SIG-M5 treated with dmso at 0.1 percent for 504 hours (cell line): ENCODE results near the gene RNF220.
"Not testable (repeated sequence)": the region's sequence is repeated elsewhere in the genome, so short reads cannot be mapped to it uniquely, and the experiment has no call there.

Experiments
- DNase-seq: peaks from one replicate; lab custom pipeline; 2025; ENCODE audit not compliant: unreplicated experiment; lab: John Stamatoyannopoulos, UW

RNF220 gene

DNA sequence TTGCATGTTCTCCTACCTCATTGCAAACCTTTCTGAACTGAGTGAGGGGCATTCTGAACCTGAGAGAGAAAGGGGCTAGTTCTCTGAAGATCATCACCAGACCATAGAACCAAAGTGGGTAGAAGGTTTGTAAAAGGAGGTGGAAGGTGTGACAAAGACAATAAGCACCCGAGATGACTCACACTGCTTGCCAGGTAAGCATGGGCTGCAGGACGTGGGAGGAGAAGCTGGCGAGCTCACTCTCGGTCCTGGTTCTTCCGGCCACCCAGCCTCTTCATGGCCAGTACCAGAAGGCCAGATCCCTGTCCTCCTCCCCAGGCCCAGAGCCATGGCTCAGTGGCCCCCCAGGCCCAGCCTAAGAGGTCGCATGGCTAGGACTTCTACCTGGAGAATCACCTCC, 140.9 kb downstream of the RNF220 start:
- no peak for DNase-seq

DNA sequence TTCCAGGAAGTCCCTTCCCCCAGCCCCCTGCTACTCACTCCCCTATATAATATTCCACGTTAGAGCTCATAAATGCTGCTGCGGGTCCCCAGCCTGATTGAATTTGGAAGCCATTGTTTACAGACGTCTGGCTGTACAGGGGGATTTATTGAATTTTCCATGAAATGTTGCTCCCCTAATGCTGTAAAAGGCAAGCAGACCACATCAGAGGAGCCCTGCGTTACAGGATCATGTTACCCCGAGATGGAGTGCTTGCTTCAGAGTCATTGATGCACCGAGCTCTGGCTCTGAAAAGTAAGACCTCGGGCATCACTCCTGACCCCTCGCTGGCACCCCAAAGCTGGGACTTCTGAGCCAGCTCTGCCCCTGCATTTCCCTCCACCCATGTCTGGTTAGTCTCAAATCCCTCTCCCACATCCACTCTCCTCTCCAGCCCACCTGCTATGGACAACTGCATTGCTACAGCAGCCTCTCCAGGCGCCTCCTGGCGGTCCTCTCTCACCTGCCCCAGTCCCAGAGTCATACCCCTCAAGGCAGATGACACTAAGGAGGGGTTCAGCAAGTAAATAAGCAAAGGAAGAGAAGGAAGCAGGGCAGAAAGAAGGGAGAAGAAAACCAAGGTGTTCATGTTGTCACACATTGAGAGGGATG, 141.5 kb downstream of the RNF220 start:
- DNase-seq = no peak

DNA sequence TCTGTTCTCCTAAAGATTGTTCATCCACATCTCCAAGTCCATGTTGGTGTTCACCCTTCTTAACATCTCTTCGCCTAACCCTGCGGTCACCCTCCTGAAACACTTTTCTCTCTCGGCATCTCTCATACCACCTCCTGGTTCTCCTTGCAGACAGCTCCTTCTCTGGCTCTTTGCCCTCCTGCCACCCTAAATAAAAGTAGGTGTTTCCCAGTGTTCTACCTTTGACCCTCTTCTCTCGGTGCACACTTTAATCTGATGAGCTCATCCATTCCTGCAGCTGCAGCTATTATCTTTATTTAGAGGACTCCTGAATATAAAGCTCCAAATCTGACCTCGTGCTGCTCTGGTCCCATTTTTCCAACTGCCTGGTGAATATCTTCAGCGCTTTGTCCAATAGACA, 142.3 kb downstream of the RNF220 start:
- DNase-seq = no peak

DNA sequence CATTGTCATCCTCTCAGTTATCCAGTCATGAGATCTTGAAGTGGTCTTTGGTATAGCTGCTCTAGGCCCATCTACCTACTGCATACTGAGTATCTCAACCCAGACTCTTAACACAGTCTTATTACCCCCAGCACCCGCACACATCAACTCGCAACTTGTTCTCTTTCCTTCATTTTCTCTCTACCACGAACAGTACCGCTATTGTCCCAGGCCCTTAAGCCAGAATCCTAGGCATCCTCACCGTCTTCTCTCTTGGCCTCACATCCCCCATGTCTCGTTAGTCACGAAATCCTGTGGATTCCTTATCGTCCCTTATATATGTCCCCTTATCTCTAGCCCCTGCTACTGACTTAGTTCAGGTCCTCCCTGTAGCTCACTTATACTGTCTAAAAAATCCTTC, 142.8 kb downstream of the RNF220 start:
- DNase-seq = no peak

DNA sequence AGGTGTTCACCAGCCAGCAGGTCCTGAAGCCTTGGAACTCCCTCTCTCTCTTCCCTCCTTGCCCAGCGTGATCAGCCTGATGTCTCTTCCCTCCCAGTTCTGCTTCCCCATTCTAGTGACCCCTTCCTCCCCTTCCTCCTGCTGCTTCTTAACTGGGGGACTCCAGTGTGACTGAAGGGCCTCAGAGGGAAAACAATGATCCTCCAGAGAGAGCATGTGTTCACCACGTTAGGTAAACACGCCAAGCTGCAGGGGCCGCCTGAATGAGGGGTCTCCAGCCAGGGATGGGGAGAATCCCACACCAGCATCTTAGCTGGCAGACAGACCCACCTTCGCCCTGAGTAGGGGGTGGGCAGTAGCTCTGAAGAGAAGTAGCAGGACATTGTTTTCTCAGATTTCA, 144.5 kb downstream of the RNF220 start:
- no peak for DNase-seq

DNA sequence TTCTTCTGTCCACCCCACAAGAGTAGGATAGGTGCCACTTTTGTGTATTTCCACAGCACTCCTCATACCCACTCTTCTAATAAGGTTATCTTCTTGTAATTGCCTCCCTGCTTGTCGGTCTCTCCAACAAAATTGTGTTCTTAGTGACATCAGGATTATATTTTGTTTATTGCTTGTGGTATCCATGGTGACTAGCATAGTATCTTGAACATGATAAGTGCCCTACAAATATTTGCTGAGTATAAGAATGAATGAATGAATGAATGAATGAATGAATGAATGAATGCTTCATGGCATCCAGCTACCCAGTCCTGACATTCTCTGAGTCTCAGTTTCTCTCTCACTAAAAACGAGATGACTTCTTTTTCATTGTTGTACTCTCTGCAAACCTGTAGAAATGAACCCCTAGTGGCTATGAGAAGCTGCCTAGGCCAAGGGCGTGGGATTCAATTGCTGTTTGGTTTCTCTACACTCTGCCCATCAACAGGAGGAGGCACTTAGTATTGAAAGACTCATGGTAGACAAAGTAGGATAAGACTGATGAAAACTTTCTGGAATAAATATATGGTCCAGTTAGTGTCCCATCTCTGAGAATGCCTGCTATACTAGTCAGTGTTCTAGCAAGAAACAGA, 148.2 kb downstream of the RNF220 start:
- DNase-seq = no peak

DNA sequence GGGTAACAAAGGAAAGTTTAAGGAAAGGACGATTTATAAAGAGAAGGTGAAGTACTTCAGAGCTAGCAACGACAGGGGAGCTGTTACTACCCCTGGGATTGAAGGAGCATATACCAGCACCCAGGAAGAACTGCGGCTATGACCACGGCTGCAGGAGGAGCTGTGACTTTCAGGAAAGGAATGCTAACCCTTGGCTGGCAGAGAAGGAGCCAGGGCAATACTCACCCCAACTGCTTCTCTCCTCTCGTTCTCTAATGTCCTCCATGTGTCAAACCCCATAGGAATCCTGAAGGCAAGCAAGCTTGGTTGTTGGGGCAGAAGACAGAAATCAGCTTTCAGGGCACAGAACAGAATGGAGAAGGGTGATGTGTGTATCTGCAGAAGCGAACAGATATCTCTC, 148.7 kb downstream of the RNF220 start:
- no peak for DNase-seq

DNA sequence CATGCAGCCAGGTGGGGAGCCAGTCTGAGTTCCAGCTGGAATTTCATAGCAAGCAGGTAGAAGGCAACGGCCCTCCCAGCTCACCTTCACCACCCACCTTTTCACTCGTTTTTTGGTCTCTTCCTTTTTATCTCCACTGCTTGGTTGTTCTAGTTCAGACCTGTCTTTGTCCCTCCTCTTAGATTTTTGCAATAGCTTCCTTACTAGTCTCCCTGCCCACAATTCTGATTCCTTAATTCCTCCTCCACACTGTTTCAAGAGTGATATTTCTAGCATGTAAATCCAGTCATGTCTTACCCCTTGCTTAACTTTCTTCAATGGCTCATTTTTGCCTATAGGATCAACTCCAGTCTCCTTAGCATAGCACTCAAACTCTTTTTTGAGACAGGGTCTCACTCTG, 149.7 kb downstream of the RNF220 start:
- no peak for DNase-seq

DNA sequence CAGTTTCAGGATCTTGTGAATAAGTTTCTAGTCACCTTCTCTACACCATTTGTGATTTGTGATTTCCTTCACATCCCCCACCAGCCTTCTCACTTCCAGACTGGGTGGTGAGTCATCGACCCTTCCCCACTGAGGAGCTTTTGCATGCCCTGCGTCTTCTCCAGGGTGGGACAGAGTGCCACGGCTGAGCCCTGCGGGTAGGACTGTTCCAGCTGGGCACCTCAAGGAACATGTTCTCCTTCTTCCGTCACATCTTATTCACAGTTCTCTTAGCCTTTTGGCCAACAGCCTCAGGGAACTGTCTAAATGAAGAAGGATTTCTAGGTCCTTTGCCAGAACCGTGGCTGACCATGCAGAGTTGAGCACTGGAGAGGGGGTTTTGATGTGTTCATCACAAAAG, 152.7 kb downstream of the RNF220 start:
- no peak for DNase-seq

DNA sequence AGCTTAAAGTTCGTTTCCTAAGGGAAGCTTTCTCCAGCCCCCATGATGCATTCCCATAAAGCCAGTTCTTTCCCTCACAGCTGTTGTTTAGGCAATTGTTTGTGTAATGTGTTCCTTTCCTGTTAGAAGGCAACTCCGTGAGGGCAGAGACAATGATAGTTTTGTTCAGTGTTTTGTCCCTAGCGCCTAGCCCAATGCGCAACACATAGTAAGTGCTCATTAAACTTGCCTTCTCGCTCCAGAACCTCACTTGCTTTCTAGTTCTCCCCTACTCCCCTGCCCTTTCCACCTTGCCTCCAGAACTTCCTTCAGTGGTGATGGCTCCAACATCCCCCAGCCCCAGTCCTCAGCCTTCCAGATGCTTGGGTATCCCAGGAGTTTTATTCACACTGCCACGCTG, 153.8 kb downstream of the RNF220 start:
- DNase-seq = no peak

DNA sequence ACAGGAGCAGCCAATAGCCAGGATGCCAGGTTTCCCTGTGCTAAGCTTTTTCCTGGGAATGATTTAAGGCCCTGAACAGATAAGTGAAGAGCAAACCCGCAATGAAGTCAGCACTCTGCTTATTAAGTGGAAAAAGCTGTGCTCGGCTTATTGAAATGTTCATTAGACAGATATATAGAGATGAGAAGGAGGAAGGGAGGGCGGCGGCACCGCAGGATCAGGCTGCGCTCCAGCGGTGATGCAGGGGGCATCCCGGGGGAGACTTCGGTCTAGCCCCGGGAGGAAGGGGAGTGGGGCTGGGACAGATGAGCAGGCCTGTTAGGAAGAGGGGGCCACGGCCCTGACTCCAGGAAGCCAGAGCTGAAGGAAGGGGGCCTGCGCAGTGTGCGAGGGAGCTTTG, 154.3 kb downstream of the RNF220 start:
- no peak for DNase-seq

DNA sequence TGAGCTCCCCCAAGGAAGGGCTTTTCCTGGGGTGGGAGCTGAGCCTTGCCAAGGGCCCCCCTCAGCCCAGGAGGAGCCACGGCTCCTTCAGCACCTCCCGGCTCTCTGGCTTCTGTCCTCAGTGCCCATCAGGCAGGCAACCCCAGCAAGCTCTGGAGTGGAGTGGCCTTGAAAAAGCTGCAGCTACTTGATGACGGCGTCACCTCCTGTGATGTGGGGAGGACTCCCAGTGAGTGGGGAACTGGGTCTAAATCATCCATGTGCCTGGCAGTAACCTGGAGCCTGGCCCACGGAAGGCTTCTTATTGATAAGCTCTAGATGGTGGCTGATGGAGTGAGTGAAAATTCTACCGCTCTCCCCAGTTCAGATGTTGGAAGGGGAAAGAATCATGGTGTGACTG, 154.9 kb downstream of the RNF220 start:
- no peak for DNase-seq

DNA sequence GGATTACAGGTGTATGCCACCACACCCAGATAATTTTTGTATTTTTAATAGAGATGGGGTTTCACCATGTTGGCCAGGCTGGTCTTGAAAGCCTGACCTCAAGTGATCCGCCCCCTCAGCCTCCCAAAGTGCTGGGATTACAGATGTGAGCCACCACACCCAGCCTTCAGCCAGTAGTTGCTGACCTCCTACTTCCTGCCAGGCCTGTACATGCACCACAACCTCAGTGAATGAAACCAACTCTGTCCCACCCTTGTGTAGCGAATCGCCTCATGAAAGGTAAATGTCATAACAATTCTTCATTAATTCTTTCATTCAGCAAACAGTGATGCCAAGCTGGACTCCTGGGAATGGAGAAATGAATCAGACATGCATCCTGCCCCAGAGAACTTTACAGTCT, 155.6 kb downstream of the RNF220 start:
- DNase-seq = not testable (repeated sequence)

DNA sequence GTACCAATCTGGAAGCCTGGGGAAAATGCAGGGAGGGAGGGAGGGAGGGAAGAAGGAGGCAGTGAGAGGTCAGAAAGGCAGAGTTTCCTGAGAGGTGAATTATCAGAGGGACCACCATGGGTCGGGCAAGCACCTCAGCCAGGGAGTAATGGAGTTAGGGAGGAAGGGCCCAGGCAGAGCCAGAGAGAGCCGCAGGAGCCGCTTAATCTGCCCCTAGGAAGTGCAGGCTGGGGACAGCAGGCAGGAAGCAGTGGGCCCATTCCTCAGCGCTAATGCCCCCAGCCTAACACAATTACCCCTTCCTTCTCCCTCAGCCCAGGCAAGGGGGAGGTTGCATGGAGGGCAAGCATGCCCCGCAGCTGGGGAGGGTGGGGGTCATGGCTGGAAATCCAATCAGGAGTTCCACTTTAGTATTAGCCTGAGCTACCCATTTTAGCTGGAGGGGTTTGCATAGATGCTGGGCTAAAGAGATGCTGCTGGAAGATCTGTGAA, 160.2 kb downstream of the RNF220 start:
- no peak for DNase-seq

DNA sequence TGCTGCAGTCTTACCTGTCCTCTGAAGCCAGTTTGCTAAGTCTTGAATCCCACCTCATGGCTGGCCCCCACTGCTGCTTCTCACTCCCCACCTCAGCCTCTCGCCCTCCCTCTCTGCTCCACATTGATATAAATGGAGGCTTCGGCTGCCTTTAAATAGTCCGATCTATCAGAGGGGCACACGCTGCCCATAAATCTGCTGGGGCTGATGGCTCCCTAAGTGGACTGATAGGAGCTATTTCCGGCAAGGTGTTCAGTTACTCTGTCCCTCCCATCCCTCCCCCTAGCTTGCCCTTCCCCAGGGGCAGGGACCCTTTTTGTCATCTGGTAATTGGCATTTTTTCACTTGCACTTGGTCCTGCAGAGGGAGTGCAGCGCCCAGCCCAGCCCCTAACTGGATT, 160.8 kb downstream of the RNF220 start:
- no peak for DNase-seq

DNA sequence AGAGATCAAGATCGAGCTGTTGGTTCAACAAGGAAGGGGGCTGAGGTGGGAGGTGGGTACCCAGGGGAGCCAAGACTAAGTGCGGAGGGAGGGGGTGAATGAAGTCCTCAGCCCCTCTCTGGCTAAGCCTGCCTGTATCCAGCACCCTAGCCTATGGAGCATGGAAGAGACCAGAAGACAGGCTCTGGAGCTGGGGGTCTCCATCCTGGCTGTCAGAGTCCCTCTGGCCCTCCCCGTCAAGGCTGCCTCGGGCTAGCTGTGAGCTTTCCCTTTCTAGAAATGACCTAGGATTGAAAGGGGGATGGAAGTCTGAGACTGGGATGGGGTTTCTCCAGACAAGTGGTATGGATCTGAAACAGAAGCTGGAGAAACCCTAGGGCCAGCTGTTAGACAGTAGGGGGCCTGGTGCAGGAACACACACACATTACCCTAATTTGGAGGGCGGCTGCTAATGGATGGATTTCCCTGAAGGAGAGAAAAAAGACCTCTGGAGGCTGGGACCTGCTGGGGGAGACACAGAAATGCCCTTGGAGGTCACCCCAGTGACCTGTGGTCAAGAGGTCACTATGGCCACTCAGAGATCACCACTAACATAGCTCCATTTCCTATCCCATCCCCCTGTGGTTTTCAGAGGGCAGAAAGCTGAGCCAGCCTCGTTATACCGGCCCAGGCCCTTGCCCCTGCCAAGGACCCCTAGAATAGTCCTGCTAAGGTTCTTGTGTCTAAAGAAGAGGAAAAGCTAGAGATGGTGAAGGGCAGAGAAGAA, 161.4 kb downstream of the RNF220 start:
- DNase-seq = no peak

DNA sequence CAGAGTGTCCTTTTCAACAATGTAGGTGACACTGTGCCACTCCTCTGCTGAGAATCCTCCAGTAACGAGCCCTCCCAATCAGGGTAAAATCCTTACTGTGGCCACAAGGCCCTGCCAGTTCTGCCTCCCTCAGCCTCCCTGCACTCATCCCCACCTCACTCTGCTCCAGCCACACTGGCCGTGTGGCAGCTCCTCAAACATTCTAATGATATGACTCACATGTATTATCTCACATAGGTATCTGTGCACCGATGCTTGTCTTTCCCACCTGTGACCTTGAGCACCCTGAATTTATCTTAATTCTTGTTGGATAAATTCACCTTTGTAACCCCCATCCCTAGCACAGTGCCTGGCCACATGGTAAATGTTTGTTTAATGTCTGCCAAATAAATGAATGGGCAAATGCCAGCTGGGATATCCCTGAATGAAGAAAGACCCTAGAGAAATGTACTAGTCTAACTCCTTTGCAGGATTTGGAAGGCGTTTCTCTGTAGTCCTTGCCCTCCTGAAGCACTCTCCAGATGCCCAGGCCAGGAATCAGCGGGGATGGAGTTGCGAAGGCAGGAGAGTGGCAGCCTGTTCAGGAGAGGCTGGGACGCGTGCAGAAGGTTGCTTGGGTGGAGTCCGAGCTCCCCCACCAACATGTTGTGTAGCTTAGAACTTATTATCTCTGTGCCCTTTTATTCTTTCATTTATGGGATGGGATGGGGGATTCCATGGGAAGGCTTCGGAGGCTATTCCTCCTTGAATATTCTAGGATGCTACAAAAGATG, 163.3 kb downstream of the RNF220 start:
- no peak for DNase-seq

DNA sequence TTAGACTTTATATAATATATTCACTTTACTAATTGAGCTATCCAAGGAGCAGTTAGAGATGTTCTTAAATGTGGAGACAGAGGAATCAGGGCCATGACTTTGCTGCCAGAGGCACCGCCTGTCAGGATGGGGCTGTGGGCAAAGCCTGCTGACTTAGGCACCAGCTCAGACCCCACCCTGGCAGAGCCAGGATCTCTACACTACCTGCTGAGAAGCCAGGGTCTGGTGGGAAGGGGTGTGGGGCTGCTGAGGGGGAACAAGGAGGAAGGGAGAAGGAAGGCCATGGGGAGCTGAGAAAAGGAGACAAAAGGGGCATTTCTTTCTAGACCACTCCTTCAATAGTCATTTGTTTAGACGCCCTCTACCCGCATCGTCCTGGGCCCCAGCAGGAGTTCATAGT, 164.4 kb downstream of the RNF220 start:
- DNase-seq = no peak

DNA sequence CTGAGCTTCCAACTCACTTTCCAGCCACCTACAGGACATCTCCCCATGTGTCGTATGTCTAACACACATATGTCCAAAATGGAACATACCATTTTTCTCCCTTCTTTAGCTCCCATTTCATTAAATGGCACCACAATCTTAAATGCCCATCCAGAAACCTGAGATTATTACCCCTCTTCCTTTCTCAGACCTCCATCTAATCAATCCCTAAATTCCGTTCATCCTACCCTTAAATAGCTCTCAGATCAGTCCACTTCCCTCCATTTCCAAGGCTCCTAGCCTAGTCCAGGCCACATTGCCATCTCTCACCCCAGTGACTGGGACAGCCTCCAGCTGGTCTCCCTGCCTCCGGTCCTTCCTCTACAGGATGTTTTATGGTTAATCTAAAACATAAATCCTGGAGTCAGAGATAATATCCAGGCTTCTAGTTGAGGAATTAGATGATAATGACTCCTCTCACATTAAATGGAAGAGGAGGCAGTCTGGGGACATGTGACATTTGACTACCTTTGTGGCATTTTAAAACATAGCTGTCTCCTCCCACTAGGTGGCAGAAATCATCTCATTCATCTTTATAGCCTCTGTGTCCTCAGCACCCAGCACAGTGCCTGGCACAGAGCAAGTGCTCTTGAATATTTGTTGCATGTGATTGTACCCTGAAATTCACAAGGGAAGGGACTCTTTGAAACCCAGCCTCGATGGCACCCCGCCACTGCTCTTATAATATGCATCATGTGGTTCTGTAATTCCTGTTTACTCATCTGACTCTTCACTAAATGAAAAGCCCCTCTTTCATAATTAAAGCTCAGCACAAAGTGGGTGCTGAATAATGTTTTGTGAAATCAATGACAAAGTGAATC, 166.9 kb downstream of the RNF220 start:
- DNase-seq = peak; percentile 6

DNA sequence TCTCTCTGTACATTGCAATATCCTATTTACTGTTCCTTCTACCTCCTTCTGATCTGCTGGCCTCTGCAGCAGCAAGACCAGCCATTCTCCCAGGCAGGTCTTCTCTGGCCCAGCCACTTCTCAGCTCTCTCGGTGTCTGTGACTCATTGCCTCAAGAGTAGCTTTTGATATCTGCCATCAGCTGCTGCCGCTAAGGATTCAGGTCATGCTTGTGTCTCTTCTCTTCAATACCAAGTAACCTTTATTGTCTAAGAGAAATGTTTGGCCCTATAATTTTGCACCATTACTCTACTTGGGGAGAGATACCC, 167.5 kb downstream of the RNF220 start:
- no peak for DNase-seq

DNA sequence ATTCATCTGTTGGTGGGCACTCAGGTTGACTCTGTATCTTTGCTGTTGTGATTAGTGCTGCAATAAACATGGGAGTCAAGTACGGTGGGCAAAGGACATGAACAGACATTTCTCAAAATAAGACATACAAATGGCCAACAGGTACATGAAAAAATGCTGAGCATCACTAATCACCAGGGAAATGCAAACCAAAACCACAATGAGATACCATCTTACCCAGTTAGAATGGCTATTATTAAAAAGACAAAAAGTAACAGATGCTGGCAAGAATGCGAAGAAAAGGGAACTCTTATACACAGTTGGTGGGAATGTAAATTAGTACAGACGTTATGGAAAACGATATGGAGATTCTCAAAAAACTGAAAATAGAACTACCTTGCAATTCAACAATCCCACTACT, 170.3 kb downstream of the RNF220 start:
- no peak for DNase-seq
